Fibroblast of lung (primary cell): Measurements from ENCODE around the gene PLA2G3.

Experiments
- CTCF ChIP-seq, 2 donors: IDR thresholded peaks in 1 of 2; conservative IDR thresholded peaks in 1 of 2; 1 replicate in 1 of 2; 2 replicates in 1 of 2; pipeline ENCODE4 v1.5.1; 2011 to 2012; ENCODE audit warnings: low read length in 2 of 2, control low read depth in 1 of 2, inconsistent platforms in 1 of 2, low read depth in 1 of 2, mild to moderate bottlenecking in 1 of 2
- EZH2 ChIP-seq: IDR thresholded peaks from 2 replicates; pipeline ENCODE4 v1.5.1; 2012; ENCODE audit warnings: low read length, control low read depth, mild to moderate bottlenecking; ENCODE audit errors: missing control alignments

GRCh38 chr22:31187627-31188026 lies 47.3 kb upstream of the PLA2G3 start:
- no peak for TF ChIP-seq CTCF (conservative IDR thresholded peaks at IDR 0.05 in 1 of 2, IDR thresholded peaks at IDR 0.05 in 1 of 2; ENCODE audit: low read depth in 1 of 2, low read length in 2 of 2)
- no peak for TF ChIP-seq EZH2
